GM23338 (cell line): ENCODE data around the gene TRMT11.

Source experiments
- CREB1 ChIP-seq: fragments of 250-450 bp; sonication (Bioruptor Pico); IDR thresholded peaks from 2 replicates; pipeline ENCODE4 v1.5.0; 2020; ENCODE audit warnings: low read depth, mild to moderate bottlenecking, moderate library complexity
- ETS1 ChIP-seq: IDR thresholded peaks from 2 replicates; pipeline ENCODE4 v1.6.1; 2016; ENCODE audit warnings: antibody characterized with exemption
- EZH2 ChIP-seq: fragments of 200-600 bp; sonication (generic); IDR thresholded peaks from one replicate; pipeline ENCODE4 v1.8.0; 2017; ENCODE audit warnings: antibody characterized with exemption, mild to moderate bottlenecking, low read depth; ENCODE audit not compliant: unreplicated experiment
- EZH2phosphoT487 ChIP-seq: fragments of 200-600 bp; sonication (generic); IDR thresholded peaks from one replicate; pipeline ENCODE4 v1.8.1; 2018; ENCODE audit warnings: antibody characterized with exemption; ENCODE audit not compliant: unreplicated experiment
- JUNB ChIP-seq: IDR thresholded peaks from one replicate; pipeline ENCODE4 v1.6.1; 2016; ENCODE audit warnings: antibody characterized with exemption; ENCODE audit not compliant: unreplicated experiment
- NANOG ChIP-seq: IDR thresholded peaks from 2 replicates; pipeline ENCODE4 v1.6.1; 2016; ENCODE audit warnings: antibody characterized with exemption, borderline replicate concordance
- POLR2AphosphoS5 ChIP-seq: IDR thresholded peaks from 2 replicates; pipeline ENCODE4 v1.6.1; 2016; ENCODE audit warnings: antibody characterized with exemption, low read depth
- REST ChIP-seq: IDR thresholded peaks from one replicate; pipeline ENCODE4 v1.6.1; 2018; ENCODE audit warnings: antibody characterized with exemption; ENCODE audit not compliant: unreplicated experiment
- STAT1 ChIP-seq: IDR thresholded peaks from one replicate; pipeline ENCODE4 v1.6.1; 2016; ENCODE audit warnings: antibody characterized with exemption; ENCODE audit not compliant: unreplicated experiment
- ZNF114 ChIP-seq: fragments of 250-450 bp; sonication (Bioruptor Pico); IDR thresholded peaks from 2 replicates; pipeline ENCODE4 v1.5.0; 2020; ENCODE audit warnings: mild to moderate bottlenecking, moderate library complexity
- ZNF331 ChIP-seq: fragments of 250-450 bp; sonication (Bioruptor Pico); IDR thresholded peaks from 2 replicates; pipeline ENCODE4 v1.5.0; 2020; ENCODE audit warnings: low read depth, mild to moderate bottlenecking, moderate library complexity
- TF ChIP-seq, protein P1 (sequence below), 2 experiments: fragments of 200-600 bp in 1 of 2; sonication (generic) in 1 of 2; conservative IDR thresholded peaks; 2 replicates each; pipeline versions ENCODE4 v1.5.1 to v1.6.1; 2016 to 2017; ENCODE audit warnings: antibody characterized with exemption in 2 of 2, low read depth in 2 of 2, mild to moderate bottlenecking in 2 of 2, moderate library complexity in 1 of 2
- TF ChIP-seq, protein P2 (sequence below): fragments of 250-450 bp; sonication (Bioruptor Pico); IDR thresholded peaks from 2 replicates; pipeline ENCODE4 v1.5.0; 2020; ENCODE audit warnings: mild to moderate bottlenecking, moderate library complexity

GRCh38 chr6:126063512-126064146 lies 77.3 kb downstream of the TRMT11 start:
- TF ChIP-seq, protein P1, sequence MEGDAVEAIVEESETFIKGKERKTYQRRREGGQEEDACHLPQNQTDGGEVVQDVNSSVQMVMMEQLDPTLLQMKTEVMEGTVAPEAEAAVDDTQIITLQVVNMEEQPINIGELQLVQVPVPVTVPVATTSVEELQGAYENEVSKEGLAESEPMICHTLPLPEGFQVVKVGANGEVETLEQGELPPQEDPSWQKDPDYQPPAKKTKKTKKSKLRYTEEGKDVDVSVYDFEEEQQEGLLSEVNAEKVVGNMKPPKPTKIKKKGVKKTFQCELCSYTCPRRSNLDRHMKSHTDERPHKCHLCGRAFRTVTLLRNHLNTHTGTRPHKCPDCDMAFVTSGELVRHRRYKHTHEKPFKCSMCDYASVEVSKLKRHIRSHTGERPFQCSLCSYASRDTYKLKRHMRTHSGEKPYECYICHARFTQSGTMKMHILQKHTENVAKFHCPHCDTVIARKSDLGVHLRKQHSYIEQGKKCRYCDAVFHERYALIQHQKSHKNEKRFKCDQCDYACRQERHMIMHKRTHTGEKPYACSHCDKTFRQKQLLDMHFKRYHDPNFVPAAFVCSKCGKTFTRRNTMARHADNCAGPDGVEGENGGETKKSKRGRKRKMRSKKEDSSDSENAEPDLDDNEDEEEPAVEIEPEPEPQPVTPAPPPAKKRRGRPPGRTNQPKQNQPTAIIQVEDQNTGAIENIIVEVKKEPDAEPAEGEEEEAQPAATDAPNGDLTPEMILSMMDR (conservative IDR thresholded peaks at IDR 0.05; ENCODE audit: low read depth in 2 of 2): no peak
- TF ChIP-seq EZH2: no peak
- TF ChIP-seq EZH2phosphoT487: no peak
- TF ChIP-seq ETS1: no peak
- no peak for TF ChIP-seq CREB1 (CRISPR knock-in tag)
- TF ChIP-seq POLR2AphosphoS5: no peak
- TF ChIP-seq REST: no peak
- no peak for TF ChIP-seq JUNB
- TF ChIP-seq ZNF114: no peak
- TF ChIP-seq ZNF331: no peak
- no peak for TF ChIP-seq NANOG
- no peak for TF ChIP-seq STAT1
- TF ChIP-seq, protein P2, sequence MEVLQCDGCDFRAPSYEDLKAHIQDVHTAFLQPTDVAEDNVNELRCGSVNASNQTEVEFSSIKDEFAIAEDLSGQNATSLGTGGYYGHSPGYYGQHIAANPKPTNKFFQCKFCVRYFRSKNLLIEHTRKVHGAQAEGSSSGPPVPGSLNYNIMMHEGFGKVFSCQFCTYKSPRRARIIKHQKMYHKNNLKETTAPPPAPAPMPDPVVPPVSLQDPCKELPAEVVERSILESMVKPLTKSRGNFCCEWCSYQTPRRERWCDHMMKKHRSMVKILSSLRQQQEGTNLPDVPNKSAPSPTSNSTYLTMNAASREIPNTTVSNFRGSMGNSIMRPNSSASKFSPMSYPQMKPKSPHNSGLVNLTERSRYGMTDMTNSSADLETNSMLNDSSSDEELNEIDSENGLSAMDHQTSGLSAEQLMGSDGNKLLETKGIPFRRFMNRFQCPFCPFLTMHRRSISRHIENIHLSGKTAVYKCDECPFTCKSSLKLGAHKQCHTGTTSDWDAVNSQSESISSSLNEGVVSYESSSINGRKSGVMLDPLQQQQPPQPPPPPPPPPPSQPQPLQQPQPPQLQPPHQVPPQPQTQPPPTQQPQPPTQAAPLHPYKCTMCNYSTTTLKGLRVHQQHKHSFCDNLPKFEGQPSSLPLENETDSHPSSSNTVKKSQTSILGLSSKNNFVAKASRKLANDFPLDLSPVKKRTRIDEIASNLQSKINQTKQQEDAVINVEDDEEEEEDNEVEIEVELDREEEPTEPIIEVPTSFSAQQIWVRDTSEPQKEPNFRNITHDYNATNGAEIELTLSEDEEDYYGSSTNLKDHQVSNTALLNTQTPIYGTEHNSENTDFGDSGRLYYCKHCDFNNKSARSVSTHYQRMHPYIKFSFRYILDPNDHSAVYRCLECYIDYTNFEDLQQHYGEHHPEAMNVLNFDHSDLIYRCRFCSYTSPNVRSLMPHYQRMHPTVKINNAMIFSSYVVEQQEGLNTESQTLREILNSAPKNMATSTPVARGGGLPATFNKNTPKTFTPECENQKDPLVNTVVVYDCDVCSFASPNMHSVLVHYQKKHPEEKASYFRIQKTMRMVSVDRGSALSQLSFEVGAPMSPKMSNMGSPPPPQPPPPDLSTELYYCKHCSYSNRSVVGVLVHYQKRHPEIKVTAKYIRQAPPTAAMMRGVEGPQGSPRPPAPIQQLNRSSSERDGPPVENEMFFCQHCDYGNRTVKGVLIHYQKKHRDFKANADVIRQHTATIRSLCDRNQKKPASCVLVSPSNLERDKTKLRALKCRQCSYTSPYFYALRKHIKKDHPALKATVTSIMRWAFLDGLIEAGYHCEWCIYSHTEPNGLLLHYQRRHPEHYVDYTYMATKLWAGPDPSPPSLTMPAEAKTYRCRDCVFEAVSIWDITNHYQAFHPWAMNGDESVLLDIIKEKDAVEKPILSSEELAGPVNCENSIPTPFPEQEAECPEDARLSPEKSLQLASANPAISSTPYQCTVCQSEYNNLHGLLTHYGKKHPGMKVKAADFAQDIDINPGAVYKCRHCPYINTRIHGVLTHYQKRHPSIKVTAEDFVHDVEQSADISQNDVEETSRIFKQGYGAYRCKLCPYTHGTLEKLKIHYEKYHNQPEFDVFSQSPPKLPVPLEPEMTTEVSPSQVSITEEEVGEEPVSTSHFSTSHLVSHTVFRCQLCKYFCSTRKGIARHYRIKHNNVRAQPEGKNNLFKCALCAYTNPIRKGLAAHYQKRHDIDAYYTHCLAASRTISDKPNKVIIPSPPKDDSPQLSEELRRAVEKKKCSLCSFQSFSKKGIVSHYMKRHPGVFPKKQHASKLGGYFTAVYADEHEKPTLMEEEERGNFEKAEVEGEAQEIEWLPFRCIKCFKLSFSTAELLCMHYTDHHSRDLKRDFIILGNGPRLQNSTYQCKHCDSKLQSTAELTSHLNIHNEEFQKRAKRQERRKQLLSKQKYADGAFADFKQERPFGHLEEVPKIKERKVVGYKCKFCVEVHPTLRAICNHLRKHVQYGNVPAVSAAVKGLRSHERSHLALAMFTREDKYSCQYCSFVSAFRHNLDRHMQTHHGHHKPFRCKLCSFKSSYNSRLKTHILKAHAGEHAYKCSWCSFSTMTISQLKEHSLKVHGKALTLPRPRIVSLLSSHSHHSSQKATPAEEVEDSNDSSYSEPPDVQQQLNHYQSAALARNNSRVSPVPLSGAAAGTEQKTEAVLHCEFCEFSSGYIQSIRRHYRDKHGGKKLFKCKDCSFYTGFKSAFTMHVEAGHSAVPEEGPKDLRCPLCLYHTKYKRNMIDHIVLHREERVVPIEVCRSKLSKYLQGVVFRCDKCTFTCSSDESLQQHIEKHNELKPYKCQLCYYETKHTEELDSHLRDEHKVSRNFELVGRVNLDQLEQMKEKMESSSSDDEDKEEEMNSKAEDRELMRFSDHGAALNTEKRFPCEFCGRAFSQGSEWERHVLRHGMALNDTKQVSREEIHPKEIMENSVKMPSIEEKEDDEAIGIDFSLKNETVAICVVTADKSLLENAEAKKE: peak; percentile 17; the same call in 1 of the 2 replicates
